ENCODE data around the gene ITIH6.

GRCh38 chrX:54819201-54819600, 21.1 kb upstream of the ITIH6 start:
- TF ChIP-seq ARNT (IDR thresholded peaks at IDR 0.05) (no peak), SP1 (IDR thresholded peaks at IDR 0.05) (no peak), FOXM1 (IDR thresholded peaks at IDR 0.05; ENCODE audit: borderline replicate concordance) (no peak), SUZ12 (IDR thresholded peaks at IDR 0.05) (no peak), NFRKB (IDR thresholded peaks at IDR 0.05) (no peak), ZNF384 (IDR thresholded peaks at IDR 0.05) (no peak), FOXA1 (IDR thresholded peaks at IDR 0.05) (no peak), BHLHE40 (IDR thresholded peaks at IDR 0.05; ENCODE audit: borderline replicate concordance) (no peak), FOXK2 (IDR thresholded peaks at IDR 0.05) (no peak), L3MBTL2 (conservative IDR thresholded peaks at IDR 0.05) (no peak), HDGF (IDR thresholded peaks at IDR 0.05; ENCODE audit: borderline replicate concordance) (no peak)
